Sigmoid colon (tissue), 7 donors: ENCODE measurements around the gene PCK2. TPM values are rescaled to one million over a fixed set of nuclear protein-coding genes. Genes with fewer than 3 reads are reported as not detected.

Source experiments
- DNase-seq: peaks from one replicate; pipeline ENCODE4 v3.0.0-alpha.2; 2019
- H3K27ac ChIP-seq, 4 donors: fragments of 200-600 bp; sonication (generic); one replicate each; pipeline ENCODE4 v1.5.1; 2016 to 2019; ENCODE audit warnings: mild to moderate bottlenecking in 1 of 4
- H3K27me3 ChIP-seq, 3 donors: fragments of 200-600 bp; sonication (generic); one replicate each; pipeline ENCODE4 v1.5.1; 2019; ENCODE audit warnings: mild to moderate bottlenecking in 1 of 3
- H3K36me3 ChIP-seq, 4 donors: fragments of 200-600 bp; sonication (generic); one replicate each; pipeline ENCODE4 v1.5.1; 2016 to 2019
- H3K4me1 ChIP-seq, 4 donors: fragments of 200-600 bp; sonication (generic); one replicate each; pipeline ENCODE4 v1.5.1; 2017 to 2019
- H3K4me3 ChIP-seq, 4 donors: fragments of 200-600 bp; sonication (generic); one replicate each; pipeline ENCODE4 v1.5.1; 2017 to 2019; ENCODE audit warnings: mild to moderate bottlenecking in 2 of 4, moderate library complexity in 1 of 4
- H3K9me3 ChIP-seq, 4 donors: fragments of 200-600 bp in 3 of 4; sonication (generic) in 3 of 4; one replicate each; pipeline versions ENCODE4 v1.5.1 to v1.6.1; 2013 to 2019
- CTCF ChIP-seq, 4 experiments: fragments of 450-650 bp in 3 of 4; fragments of 200-600 bp in 1 of 4; IDR thresholded peaks; one replicate each; pipeline ENCODE4 v1.5.1; 2016 to 2019; ENCODE audit warnings: antibody characterized with exemption in 4 of 4, mild to moderate bottlenecking in 3 of 4, moderate library complexity in 2 of 4
- EP300 ChIP-seq, 4 donors: sonication (generic); formaldehyde crosslinking; IDR thresholded peaks; one replicate each; pipeline ENCODE4 v1.6.1; 2017; ENCODE audit warnings: antibody characterized with exemption in 4 of 4
- POLR2A ChIP-seq, 2 donors: fragments of 450-650 bp; IDR thresholded peaks; one replicate each; pipeline ENCODE4 v1.6.1; 2016; ENCODE audit warnings: antibody characterized with exemption in 2 of 2, mild to moderate bottlenecking in 2 of 2, moderate library complexity in 2 of 2
- POLR2AphosphoS5 ChIP-seq, 4 donors: sonication (generic); formaldehyde crosslinking; IDR thresholded peaks; one replicate each; pipeline ENCODE4 v1.6.1; 2017; ENCODE audit warnings: antibody characterized with exemption in 4 of 4
- WGBS, 2 donors: extraction: QIAGEN DNeasy Blood & Tissue Kit; methylation state at CpG; one replicate each; pipeline ENCODE4 v1.1.7; 2013; 5-methylcytosine and 5-hydroxymethylcytosine counted together
- intact Hi-C: fragments of 100-400 bp; cut with DNase I; formaldehyde crosslinking; loops from one replicate; pipeline ENCODE4 v1.15.1; 2023
- polyA plus RNA-seq, 3 donors: library from polyadenylated mRNA; stranded (reverse); fragments of 200-250 nt; gene quantifications; one replicate each; pipeline ENCODE4 v1.2.3, GENCODE V29; 2013
- total RNA-seq, 4 donors: library from RNA; depleted of rRNA; stranded (reverse); fragments of >200 nt; gene quantifications; one replicate each; pipeline ENCODE4 v1.1.0, GENCODE V29; 2016
- donor health status: healthy with polysubstance abuse.
- donor health status: Bipolar disorder and iron deficiency.
- donor health status: healthy.

Gene PCK2
- total and polyA plus RNA-seq, 7 donors = 7.1 to 109 (median 12.2) TPM

- Histone ChIP-seq H3K4me3 (no peak overlapping the region), H3K9me3 (no peaks in the 10 kb centered on the region), H3K4me1 (peaks cover 0 to 9% (median 0%) of the 10 kb centered on the region in 4 donors), H3K27ac (no peak overlapping the region), H3K36me3 (no peaks in the 10 kb centered on the region), H3K27me3 (no peaks in the 10 kb centered on the region)
- TF ChIP-seq POLR2AphosphoS5 (IDR thresholded peaks at IDR 0.05) (no peak), CTCF (IDR thresholded peaks at IDR 0.05) (no peak), EP300 (IDR thresholded peaks at IDR 0.05) (no peak), POLR2A (IDR thresholded peaks at IDR 0.05) (no peak)
- no peak for DNase-seq
- 91% methylated on average over 4 of the region's 4 CpGs for WGBS, 2 donors
- intact Hi-C loops = loop anchor here (1.0 to 5.0 kb wide), 2 partner anchors 12 to 94 kb away; partner anchors contain the start of gene PCK2
These were observed 12.7 kb downstream of the PCK2 start for GRCh38 chr14:24106672-24107271.

- intact Hi-C loops = loop anchor here (1.0 to 5.0 kb wide), 2 partner anchors 50 to 96 kb away; no protein-coding TSS in a partner anchor
- Histone ChIP-seq H3K9me3 (no peaks in the 10 kb centered on the region), H3K27ac (peak overlapping the region in 1 of 4 donors; percentile 0), H3K27me3 (no peaks in the 10 kb centered on the region), H3K36me3 (no peaks in the 10 kb centered on the region), H3K4me3 (no peak overlapping the region), H3K4me1 (peaks cover 0 to 12% (median 2%) of the 10 kb centered on the region in 4 donors)
- TF ChIP-seq POLR2A (IDR thresholded peaks at IDR 0.05) = no peak
- TF ChIP-seq CTCF (IDR thresholded peaks at IDR 0.05) = no peak
- no peak for TF ChIP-seq EP300 (IDR thresholded peaks at IDR 0.05)
- TF ChIP-seq POLR2AphosphoS5 (IDR thresholded peaks at IDR 0.05) = no peak
- WGBS, 2 donors = 38 to 50% methylated on average over 5 of the region's 5 CpGs
- no peak for DNase-seq
These were observed 14.3 kb downstream of the PCK2 start for GRCh38 chr14:24108336-24108874.

GRCh38 chr14:24110060-24110459 lies 15.9 kb downstream of the PCK2 start:
- intact Hi-C loops = loop anchor here (10.0 kb wide), 1 partner anchor 555 kb away; the partner anchor contains the start of genes THTPA and ZFHX2
- peaks cover 0 to 14% (median 5%) of the 10 kb centered on the region in 4 donors for H3K4me1 ChIP-seq
- no peaks in the 10 kb centered on the region for H3K36me3 ChIP-seq
- H3K27ac ChIP-seq = no peak overlapping the region
- TF ChIP-seq POLR2AphosphoS5 (IDR thresholded peaks at IDR 0.05) (no peak), POLR2A (IDR thresholded peaks at IDR 0.05) (no peak), EP300 (IDR thresholded peaks at IDR 0.05) (no peak), CTCF (IDR thresholded peaks at IDR 0.05) (no peak)
- no peak overlapping the region for H3K4me3 ChIP-seq
- H3K27me3 ChIP-seq = no peaks in the 10 kb centered on the region
- H3K9me3 ChIP-seq = no peaks in the 10 kb centered on the region
- WGBS, 2 donors = 76 to 86% methylated on average over 9 of the region's 9 CpGs
- no peak for DNase-seq

GRCh38 chr14:24110523-24110922 lies 16.4 kb downstream of the PCK2 start:
- TF ChIP-seq POLR2A (IDR thresholded peaks at IDR 0.05) (no peak), CTCF (IDR thresholded peaks at IDR 0.05) (no peak), EP300 (IDR thresholded peaks at IDR 0.05) (no peak), POLR2AphosphoS5 (IDR thresholded peaks at IDR 0.05) (no peak)
- intact Hi-C loops = loop anchor here (10.0 kb wide), 1 partner anchor 556 kb away; the partner anchor contains the start of genes THTPA and ZFHX2
- H3K9me3 ChIP-seq = no peaks in the 10 kb centered on the region
- H3K27ac ChIP-seq = no peak overlapping the region
- no peak for DNase-seq
- H3K36me3 ChIP-seq = no peaks in the 10 kb centered on the region
- peaks cover 0 to 16% (median 7%) of the 10 kb centered on the region in 4 donors for H3K4me1 ChIP-seq
- WGBS, 2 donors = 18 to 71% methylated on average over 1 of the region's 1 CpG
- H3K27me3 ChIP-seq = no peaks in the 10 kb centered on the region
- no peak overlapping the region for H3K4me3 ChIP-seq
